Activated T-helper 1 cell treated with Interleukin-2 at 50 U/mL for 16 hours (primary cell): ENCODE measurements around the gene PLCB4.

Experiments used
- DNase-seq: peaks from one replicate; pipeline ENCODE4 v3.0.0-alpha.2; 2020; ENCODE audit warnings: low read depth

The PLCB4 gene

GRCh38 chr20:9223296-9223695 is 154.4 kb downstream of the PLCB4 start:
- no peak for DNase-seq

DNA sequence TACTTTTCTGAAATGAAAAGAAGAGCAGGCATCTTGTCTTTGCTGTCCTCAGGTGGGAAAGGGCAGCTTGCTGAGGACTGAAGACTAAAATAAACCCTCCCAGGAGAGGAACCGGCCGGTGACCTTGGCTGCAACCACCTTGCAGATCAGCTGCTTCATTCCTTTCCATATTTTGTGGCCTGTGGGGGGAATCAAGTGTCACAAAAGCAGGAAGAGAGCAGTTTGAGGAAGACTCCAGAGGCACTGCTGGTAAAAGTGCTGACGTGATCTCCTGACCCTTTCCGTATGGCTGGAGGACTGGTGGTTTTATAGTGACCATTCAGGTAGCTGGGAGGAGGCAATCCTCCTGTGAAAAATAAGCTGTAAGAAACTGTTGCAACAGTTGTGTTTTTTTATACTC is 157.0 kb downstream of the PLCB4 start:
- no peak for DNase-seq

- no peak for DNase-seq
These were observed 159.2 kb downstream of the PLCB4 start for GRCh38 chr20:9227896-9228615.

- DNase-seq, result no peak
These were observed 160.0 kb downstream of the PLCB4 start for GRCh38 chr20:9228774-9229450.

DNA sequence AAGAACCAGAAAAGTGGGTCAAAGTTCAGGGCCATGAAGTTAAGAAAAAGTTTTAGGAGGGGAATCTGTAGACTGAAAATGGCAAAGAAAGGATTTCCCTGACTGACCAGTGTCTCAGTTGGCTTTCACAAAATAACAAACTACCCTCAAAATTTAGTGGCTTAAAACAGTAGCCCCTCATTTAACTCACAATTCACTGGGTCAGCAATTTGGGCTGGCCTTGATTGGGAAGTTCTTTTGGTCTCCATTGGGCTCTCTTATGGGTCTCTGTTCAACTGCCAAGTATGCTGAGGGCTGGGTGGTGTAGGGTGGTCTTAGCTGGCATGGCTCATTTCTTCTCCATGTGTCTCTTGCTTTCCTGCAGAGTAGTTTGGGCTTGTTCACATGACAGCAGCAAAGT is 161.5 kb downstream of the PLCB4 start:
- no peak for DNase-seq

DNA sequence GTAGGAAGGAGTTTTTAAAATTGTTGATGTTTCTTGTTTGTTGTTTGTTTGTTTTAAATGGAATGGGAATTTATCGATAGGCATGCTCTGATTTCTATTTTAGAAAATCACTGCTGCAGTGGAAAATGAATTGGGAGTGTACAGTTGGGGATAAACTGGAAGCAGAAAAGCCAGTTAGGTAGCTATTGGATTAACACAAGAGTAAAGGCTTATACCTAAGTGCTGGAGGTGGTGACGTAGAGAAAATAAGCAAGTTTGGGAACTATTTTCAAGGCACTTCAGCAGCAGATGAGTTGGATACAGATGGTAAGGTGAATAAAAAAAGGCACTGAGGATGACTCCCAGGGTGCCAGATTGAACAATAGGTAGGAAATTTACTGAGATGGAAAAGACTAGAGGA is 164.9 kb downstream of the PLCB4 start:
- no peak for DNase-seq

DNA sequence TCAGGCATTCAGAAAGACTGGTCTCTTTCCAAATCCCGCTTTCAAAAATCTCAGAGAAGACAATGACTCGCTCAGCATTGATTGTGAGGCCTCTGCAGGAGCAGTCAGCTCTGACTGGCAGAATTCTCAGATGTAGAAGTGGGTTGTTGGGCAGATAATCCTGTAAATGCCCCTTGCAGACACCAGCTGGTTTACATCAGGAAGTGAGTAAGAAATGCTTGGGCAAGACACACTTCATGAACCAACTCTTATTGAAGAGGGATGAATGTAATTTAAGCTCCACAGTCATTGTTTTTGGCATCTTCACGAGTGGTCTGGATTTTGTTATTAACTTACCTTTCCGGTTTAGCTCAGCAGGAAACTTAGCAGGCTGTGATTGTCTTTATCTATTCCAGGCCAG is 166.6 kb downstream of the PLCB4 start:
- no peak for DNase-seq

DNA sequence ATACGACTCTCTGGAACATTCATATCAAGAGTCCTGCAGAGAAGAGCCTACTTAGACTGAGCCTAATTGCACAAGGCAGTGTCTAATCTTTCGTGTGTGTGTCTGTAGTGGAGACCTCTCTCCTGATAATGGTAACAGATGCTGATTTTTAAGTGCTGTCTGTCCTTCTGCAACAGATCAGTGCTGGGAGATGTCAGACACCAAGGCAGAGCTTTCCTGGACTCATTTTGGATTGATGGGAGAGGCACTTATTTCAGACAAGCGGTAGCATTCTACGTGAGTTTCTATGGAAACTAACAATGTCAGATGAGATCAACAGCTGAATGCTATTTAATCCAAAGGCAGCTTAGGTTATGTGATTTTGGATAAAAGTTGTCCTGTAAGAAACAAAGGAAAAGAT is 167.6 kb downstream of the PLCB4 start:
- DNase-seq, result no peak

GRCh38 chr20:9241232-9241692 is 172.4 kb downstream of the PLCB4 start:
- DNase-seq, result no peak

DNA sequence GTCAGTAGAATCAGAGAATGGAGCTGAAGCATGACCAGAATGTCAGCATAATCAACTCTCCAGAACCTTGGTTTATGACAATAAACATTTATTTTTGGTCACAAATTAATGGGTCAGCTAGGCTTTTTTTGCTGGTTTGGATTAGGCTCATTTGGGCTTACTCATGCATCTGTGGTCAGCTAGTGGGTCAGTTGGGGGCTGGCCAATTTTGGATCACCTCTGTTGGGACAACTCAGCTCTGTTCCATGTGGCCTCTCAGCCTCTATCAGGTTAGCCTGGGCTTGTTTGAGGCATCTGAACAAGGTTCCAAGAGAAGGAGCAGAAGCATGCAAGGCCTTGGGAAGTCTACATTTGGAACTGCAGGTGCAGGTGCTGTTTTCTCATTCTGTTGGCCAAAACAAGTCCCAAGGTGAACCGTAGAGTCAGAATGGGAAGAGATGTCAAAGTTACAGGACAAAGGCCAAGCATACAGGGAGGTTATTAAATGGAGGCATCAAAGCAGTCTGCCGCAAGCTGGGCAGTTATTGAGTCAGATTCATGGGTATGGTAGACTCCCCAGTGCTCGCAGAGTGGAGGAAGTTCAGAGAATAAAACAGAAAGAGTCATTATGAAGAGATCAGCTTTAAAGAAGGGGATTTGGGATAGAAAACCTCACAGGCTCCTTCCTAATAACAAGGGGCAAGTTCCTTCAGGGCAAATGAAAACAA is 173.0 kb downstream of the PLCB4 start:
- no peak for DNase-seq

DNA sequence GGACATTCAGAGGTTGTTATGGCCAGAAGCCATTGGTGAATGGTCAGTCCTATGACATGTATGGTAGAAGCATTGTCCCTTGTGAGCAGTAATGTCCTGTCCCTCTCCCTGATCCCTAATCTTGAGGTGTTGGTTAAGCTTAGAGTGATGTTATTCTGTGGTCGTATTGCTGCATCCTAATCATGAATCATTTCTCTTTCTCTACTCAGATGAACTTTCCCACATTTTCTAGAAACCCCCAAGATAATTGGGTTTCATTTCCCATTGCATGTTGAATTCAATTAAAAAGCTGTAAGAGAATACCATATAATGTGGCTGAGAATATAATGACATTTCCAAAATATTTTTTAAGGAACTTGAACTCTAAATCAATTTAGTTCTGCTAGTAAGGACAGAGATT is 175.1 kb downstream of the PLCB4 start:
- no peak for DNase-seq

- DNase-seq, result no peak
These were observed 175.9 kb downstream of the PLCB4 start for GRCh38 chr20:9244811-9245210.

- DNase-seq, result no peak
These were observed 177.8 kb downstream of the PLCB4 start for GRCh38 chr20:9246731-9247130.

DNA sequence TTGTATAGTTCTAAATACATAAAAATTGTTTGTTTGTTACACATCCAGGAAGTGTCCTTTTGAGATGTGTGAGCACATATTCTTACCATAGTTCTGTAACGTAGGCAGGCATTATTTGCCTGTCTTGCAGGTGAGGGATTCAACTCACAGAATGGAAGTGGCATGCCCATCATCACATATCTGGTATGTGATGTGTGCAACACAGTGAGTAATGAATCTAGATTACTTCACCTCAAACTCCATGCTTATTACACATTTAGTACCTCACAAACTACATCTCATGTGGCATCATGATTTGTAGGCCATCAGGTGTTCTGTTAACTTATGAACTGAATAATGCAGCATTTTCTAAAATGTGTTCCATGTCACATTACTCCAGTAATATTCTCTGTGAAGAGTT is 181.6 kb downstream of the PLCB4 start:
- no peak for DNase-seq

- no peak for DNase-seq
These were observed 184.2 kb downstream of the PLCB4 start for GRCh38 chr20:9253006-9253539.

- no peak for DNase-seq
These were observed 186.3 kb downstream of the PLCB4 start for GRCh38 chr20:9255171-9255570.

DNA sequence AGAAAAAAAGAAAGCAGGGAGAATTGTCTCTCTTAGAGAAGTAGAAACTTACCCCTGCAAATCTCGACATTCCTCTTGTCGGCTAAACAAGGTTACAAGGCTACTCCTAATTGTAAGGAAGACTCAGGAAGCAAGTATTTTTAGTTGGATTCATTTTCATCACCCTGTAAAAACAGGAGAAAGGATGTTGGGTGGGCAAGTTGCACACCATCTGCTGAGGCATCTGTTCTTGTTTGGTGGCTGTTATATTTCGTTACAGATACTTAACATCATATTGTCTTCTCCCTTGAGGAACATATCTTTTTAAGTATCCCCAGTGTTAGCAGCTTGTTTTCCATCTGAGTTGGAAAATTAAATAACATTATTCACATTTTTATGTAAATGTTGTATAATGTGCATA is 187.5 kb downstream of the PLCB4 start:
- no peak for DNase-seq

DNA sequence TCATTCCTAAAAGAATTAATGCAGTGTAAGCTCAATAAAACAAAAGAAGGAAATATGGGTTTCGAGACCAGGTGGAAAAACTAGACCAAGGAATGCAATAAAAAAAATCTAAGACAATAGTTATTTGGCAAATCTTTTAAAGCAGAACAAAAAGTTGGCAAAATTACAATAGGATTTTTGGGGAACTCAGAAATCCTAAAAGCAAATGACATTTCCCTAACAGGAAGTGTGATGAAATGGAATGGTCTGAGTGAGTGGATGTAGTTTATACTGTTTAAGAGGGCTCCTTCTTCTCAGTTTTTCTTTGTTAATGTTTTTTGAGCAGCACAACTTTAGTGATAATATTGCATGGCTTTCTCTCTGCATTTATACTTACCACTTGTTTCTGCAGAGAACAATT is 190.0 kb downstream of the PLCB4 start:
- no peak for DNase-seq

DNA sequence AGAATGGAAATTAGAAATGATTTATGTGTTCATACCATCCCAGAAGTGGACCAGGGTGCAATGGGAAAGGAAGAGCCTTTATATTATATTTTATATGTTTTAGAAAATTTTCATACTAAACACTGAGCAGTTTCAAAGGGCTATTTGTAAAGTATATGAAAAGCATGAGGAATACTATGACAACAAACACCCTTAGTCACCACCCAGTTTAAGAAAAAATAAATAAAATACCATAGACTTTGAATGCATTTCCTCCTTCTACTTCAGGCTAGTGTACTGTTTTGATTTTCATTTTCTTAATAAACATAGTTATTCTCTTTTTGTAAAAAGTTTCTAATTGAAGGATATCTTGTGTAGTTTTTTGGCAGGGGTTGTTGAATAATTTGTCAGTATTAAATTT is 191.1 kb downstream of the PLCB4 start:
- DNase-seq, result no peak

- DNase-seq, result no peak
These were observed 192.9 kb downstream of the PLCB4 start for GRCh38 chr20:9261781-9262180.

DNA sequence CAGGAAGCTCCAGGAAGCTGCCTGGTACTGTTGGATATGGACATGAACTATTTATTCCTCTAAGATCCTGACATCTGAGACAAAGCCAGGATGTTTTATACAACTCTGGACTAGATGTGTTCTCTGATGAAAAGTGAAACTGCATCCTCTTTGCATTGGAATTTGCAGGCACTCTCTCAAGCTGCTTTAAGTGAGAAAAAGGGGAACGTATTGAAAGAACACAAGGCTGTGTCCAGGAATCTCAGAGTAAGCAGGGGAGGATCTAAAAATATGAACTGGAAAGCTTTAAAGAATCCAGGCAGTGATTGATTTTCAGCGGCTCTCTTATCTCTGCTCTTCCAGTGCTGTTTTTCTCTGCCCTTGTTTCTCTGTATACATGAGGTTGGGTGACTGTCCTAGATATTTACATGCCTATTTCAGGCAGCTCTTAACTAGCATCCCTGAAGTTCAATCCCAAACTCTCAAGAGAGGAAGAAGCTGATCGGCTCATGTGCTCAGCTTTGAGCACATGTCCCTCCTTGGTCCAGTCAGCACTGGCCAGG is 193.8 kb downstream of the PLCB4 start:
- DNase-seq, result no peak

DNA sequence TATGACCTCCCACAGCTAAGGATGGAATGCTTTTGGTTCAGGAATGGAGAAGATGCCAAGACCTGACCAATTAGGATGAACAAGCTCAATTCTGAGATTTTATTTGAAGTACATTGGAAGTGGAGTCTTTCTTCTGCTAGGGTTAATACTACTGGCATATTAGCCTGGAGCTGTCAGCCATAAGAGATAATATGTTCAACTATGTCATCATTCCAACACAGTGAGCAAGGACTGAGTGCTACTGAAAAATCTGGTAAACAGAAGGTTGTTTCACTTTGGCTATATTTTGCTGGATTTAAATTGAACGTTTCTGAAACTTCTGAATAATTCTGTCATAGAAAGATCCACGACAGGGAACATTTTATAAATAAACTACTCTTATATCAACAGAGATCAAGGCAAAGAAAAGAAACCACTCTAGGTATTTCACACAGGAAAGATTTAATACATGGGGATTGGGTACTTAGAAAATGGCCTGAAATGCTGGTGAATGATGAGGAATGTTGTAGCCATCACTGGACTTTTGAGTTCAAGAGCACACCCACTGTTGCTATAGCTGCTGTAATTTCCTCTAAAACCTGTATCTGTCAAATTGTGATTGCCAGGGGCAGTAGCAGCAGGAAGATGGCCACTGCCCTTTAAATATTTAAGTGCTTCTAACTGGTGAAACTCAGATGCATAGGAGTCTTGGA is 200.5 kb downstream of the PLCB4 start:
- no peak for DNase-seq
